ENCODE data around the gene MYH13.

GRCh38 chr17:10286324-10286723 lies 86.5 kb downstream of the MYH13 start:
- TF ChIP-seq CTCF (IDR thresholded peaks at IDR 0.05) (no peak), POLR2A (IDR thresholded peaks at IDR 0.05) (no peak)
